ENCODE data around the gene UFSP2. TPM values are rescaled to one million over a fixed set of nuclear protein-coding genes. Genes with fewer than 3 reads are reported as not detected.

Gene UFSP2
- total and polyA plus RNA-seq, 2 of the 4 experiments (the other 2 are of a cell fraction), result 21.8 to 43.7 TPM

DNA sequence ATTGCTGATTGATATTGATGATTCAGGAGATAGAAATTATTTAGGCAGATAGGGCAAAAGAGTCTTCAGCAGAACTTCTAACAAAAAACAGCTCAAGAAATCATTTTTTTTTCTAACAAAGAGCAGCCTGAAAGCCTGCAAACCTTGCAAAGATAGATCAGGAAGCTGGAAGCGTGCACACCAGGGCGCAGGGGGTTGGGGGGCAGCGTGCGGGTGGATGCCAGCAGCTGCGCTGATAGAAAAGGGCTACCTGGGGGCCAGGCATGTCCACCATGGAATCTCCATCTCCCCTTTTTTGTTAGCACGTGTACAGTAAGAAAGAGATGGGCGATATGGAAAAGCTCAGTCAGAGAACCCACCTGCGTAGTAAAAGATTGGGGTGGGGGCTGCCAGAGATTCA lies 47.5 kb upstream of the UFSP2 start:
- TF ChIP-seq POLR2A (IDR thresholded peaks at IDR 0.05; ENCODE audit: low read depth, low read length) (no peak), RCOR1 (IDR thresholded peaks at IDR 0.05; ENCODE audit: insufficient replicate concordance, low read length) (no peak), NFE2L2 (IDR thresholded peaks at IDR 0.05; ENCODE audit: low read depth, low read length) (no peak), MAFK (IDR thresholded peaks at IDR 0.05; ENCODE audit: low read depth, low read length) (no peak), FOS (IDR thresholded peaks at IDR 0.05; ENCODE audit: low read depth, low read length) (no peak), CEBPB (IDR thresholded peaks at IDR 0.05; ENCODE audit: low read depth, low read length) (no peak), RAD21 (IDR thresholded peaks at IDR 0.05; ENCODE audit: low read length) (no peak)
- TF ChIP-seq, protein P1, sequence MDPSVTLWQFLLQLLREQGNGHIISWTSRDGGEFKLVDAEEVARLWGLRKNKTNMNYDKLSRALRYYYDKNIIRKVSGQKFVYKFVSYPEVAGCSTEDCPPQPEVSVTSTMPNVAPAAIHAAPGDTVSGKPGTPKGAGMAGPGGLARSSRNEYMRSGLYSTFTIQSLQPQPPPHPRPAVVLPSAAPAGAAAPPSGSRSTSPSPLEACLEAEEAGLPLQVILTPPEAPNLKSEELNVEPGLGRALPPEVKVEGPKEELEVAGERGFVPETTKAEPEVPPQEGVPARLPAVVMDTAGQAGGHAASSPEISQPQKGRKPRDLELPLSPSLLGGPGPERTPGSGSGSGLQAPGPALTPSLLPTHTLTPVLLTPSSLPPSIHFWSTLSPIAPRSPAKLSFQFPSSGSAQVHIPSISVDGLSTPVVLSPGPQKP (IDR thresholded peaks at IDR 0.05; ENCODE audit: borderline replicate concordance, low read depth, low read length), result no peak
- BruUV-seq (replicated peaks), result no TSS peak
- no peak overlapping the region for H2BK20ac ChIP-seq (ENCODE audit: low read depth, low read length)
- no peaks in the 10 kb centered on the region for H3K9me1 ChIP-seq (ENCODE audit: insufficient read depth, low read length)
- H3K27me3 ChIP-seq (ENCODE audit: control insufficient read depth, insufficient read depth, low read length), result peaks cover 2% of the 10 kb centered on the region; the same call in 1 of the 2 replicates
- no peak overlapping the region for H3K4me2 ChIP-seq (ENCODE audit: low read depth, low read length)
- WGBS, 2 experiments (ENCODE audit: extremely low coverage in 2 of 2, insufficient read length in 1 of 2), result no CpG with 5 or more reads among the region's 8 CpGs
- no peaks in the 10 kb centered on the region for H3K36me3 ChIP-seq (ENCODE audit: control insufficient read depth, insufficient read depth, low read length)
- in situ Hi-C loops (cut with MboI; ENCODE audit: low sequenced_read_pairs), result no loop called here
- H2BK15ac ChIP-seq (ENCODE audit: low read depth, low read length), result no peak overlapping the region
- H4K8ac ChIP-seq (ENCODE audit: low read depth in 2 of 2, low read length in 2 of 2), result no peak overlapping the region
- intact Hi-C loops (cut with micrococcal nuclease), result loop anchor here (5.0 kb wide), 2 partner anchors 64 to 549 kb away; partner anchors contain the start of gene PDLIM3
- H3K18ac ChIP-seq (ENCODE audit: low read depth, low read length), result no peak overlapping the region
- no peak for ATAC-seq (ENCODE audit: low read depth)
- ChIA-PET CTCF (interaction anchor here (0.8 kb wide), 1 partner anchor 542 kb away, joined by 3 read pairs; no protein-coding TSS in a partner anchor), POLR2A (ENCODE audit: unreplicated experiment) (no interaction called here)
- no peak overlapping the region for H3K14ac ChIP-seq (replicated peaks; ENCODE audit: low read depth, low read length)
- H2BK5ac ChIP-seq (ENCODE audit: low read depth, low read length, poor library complexity, severe bottlenecking), result no peak overlapping the region
- no peak overlapping the region for H3K27ac ChIP-seq (ENCODE audit: insufficient read depth, low read length)
- no peak overlapping the region for H2AFZ ChIP-seq (replicated peaks; ENCODE audit: low read length, poor library complexity)
- no peak overlapping the region for H2BK120ac ChIP-seq (ENCODE audit: low read depth, low read length)
- H4K91ac ChIP-seq (ENCODE audit: insufficient read depth, low read depth, low read length), result no peak overlapping the region
- no peak overlapping the region for H3K4ac ChIP-seq (ENCODE audit: low read depth, low read length)
- no peaks in the 10 kb centered on the region for H4K20me1 ChIP-seq (ENCODE audit: insufficient read depth, low read length)
- H3K56ac ChIP-seq (ENCODE audit: extremely low read depth, insufficient read depth, low read length), result no peak overlapping the region
- no peak overlapping the region for H2AK5ac ChIP-seq (ENCODE audit: low read depth, low read length)
- H3K4me1 ChIP-seq (ENCODE audit: control insufficient read depth, insufficient read depth, low read length), result no peaks in the 10 kb centered on the region
- no peak for DNase-seq
- H3K9ac ChIP-seq (ENCODE audit: low read depth, low read length), result no peak overlapping the region
- no peak overlapping the region for H2AK9ac ChIP-seq (replicated peaks; ENCODE audit: low read depth, low read length, poor library complexity)
- dilution Hi-C loops (cut with HindIII; ENCODE audit: low sequenced_read_pairs, unreplicated experiment), result no loop called here
- H3K4me3 ChIP-seq (ENCODE audit: insufficient read depth, low read depth, low read length), result no peak overlapping the region
- H4K5ac ChIP-seq (ENCODE audit: low read depth, low read length), result no peak overlapping the region
- H3K23ac ChIP-seq (ENCODE audit: low read depth, low read length), result no peak overlapping the region
- H3K79me1 ChIP-seq (ENCODE audit: low read depth in 1 of 2, low read length in 2 of 2), result no peaks in the 10 kb centered on the region; a peak in 1 of 4 replicates
- no peaks in the 10 kb centered on the region for H3K9me3 ChIP-seq (ENCODE audit: control insufficient read depth, insufficient read depth, low read length)

Measured in IMR-90 (cell line).